GM04503 (cell line): ENCODE measurements around the gene NEDD8.

Source experiments
- DNase-seq: peaks from one replicate; pipeline ENCODE4 v3.0.0-alpha.2; 2012; ENCODE audit warnings: low read depth

The NEDD8 gene

DNA sequence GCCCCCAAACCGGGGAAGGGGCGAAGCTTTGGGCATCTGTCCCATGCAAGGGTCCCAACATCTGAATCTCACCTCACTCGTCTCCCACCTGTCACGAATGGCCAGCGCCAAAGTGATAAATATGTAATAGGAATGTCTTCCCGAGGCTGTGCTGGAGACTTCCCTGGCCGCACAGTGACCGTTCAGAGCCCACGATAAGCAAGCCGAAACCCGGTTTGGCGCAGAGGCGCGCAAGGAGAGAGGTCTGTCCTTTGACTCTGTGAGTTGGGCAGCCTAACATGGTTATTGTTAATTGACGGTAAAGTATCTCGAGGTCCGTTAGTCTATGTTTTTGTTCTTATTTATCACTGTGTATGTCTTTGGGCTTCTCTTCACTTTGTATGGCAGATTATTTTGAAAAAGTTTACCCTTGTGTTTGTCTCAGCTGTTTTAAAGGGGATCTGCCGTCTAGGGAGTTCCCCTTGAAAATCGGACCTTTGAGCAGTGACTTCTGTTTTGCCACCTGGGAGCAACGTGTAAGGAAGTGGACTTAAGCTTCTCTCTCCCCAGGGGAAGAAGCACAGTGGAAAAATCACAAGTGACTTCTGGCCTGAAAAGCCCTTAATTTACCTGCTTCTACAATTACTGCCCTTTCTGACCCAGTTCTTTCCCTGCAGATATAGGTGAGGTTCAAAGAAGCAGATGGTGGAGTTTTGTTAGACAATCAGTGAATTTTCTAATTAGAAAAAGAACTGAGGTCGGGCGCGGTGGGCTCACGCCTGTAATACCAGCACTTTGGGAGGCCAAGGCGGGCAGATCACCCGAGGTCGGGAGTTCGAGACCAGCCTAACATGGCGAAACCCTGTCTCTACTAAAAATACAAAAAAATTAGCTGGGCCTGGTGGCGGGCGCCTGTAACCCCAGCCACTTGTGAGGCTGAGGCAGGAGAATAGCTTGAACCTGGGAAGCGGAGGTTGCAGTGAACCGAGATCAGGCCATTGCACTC is 35.8 kb downstream of the NEDD8 start:
- DNase-seq: no peak

DNA sequence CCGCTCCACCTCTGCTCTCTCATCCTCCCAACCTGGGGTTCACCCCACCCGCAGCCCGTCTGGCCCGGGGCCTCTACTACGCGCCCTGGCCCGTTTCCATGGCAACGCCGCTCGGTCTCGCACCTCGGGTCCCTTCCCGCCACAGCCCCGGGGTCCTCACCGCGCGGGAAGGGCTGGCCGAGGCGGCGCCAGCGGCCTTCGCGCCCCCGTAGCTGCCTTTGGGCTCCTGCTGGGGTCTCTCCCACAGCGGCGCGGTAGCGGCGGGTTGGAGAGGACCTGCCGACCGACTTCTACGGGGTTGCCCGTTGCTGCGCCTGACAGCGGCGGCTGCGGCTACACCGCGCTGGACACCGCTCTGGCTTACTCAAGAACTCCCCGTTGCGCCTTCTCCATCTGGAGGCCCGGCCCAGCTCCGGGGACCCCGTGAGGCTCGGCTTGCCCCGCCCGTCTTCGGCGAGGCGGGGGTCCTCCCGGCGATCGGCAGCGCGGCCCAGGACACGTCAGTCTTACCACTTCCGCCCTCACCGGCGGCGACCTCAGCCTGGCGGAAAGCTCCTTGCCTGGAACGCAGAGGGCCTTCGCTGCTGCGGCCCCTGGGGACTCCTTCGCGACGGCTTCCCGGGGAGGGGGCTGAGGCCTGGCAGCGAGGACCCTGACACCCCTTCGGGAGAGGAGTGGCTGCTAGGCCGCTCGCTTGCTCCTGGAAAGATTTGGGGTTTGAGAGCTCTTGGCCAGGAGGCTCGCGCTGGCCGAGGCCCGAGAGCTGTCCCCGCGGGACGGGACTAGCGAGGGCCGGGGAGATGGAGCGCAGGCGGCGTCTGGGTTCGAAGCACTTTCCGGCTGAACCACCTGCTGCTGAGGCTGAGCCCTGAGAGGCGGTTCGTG is 36.7 kb downstream of the NEDD8 start, which contains the start of gene TM9SF1:
TM9SF1 (minus strand) TSS at position 256 of the 885 bp plus-strand sequence. CDS start 422 bp downstream, outside the sequence.
- peak; percentile 37 for DNase-seq

DNA sequence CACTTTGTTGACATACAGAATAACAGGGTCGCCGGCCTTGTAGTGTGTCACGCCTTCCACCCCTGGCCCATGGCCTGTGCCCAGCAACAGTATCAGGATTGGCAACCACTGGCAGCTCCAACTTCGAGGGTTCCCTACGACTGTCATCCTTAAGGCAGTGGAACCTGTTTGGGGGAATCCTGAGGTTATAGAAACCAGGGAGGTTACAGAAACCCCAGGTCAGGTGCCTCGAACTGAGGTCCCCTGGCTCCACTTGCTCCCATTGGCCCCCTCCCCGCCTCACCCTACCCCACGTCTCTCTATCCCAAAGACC is 37.3 kb downstream of the NEDD8 start:
- no peak for DNase-seq

DNA sequence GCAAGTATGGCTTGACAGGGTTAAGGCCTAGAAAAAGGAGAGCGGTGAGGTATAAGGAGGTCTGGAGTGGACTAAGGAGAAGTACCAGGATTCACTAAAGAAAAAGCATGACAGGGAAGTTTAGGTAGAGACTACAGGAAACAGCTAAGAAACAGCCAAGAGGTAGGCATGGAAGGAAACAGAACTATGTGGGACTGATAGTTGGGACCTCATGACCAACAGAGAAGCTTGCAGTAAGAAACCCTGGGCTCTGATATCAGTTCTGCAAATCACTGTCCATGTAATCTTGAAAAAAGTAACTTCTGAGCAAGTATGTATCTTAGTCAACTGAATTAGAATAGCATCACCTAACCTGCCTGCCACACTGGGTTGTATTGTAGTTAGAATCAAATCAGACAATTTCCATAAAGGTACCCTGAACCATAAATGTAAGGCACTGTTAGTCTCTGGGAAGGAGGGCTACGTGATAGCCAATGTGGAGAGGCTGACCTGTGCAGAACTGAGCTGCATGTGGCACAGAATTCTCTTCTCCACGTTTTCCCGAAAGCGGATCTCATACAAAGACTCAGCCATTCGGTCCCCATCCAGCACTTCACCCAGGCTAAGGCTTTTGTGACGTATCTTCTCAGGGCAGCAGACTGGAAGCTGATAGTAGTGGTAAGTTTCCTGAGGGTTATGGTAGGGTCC is 37.8 kb downstream of the NEDD8 start:
- DNase-seq: no peak

DNA sequence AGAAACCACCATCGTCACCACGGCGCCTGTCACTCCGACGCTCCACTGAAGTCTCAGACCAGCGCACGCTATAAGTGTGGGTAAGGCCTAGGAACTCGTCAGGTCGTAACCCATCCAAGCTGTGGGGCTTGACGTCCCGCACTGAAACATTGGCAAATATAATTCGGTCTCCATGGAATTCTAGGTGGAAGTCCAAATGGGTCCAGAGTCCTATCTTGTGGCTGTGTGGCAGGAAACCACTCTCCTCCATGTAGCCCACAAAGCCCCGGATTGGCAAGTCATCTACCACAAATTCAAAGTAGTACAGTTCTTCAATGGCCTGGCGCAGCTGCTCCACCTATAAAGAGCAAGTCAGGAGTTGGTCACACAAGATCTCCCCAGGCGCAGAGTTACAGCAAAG is 39.2 kb downstream of the NEDD8 start:
- DNase-seq: no peak

DNA sequence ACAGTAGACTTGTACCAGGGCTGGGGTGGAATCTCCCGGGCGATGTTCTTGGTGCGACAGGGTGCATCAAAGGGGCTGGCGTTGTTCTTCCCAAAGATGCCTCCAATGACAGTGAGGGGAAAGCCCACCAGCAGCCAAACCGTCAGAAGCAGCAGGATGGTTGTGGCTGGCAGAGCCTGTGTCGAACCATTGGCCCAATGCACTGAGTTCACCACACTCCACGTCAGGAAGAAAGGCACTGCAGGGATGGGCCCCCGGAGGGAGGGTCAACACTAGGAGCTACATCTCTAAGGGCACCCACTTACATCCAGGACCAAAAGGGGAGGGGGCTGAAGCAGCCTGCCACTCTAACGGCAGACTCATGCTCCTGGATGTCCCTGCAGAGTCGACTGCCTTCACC is 41.8 kb downstream of the NEDD8 start:
- no peak for DNase-seq

DNA sequence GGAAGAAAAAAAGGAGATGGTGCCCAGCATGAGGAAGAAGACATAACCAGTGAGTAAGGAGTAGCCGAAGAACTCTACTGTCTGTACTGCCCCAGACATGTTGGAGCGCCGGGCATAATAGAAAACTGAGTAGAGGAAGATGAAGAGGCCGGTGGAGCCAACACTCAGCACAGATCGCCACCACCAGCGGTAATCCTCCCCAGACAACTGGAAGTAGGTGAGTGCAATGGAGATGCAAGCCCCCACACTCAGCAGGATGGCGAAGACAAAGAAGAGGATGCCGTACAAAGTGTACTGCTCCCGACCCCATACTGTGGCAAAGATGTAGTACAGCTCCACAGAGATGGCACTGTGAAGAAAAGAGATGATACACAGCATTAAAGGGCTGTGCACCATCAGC is 42.7 kb downstream of the NEDD8 start:
- no peak for DNase-seq

DNA sequence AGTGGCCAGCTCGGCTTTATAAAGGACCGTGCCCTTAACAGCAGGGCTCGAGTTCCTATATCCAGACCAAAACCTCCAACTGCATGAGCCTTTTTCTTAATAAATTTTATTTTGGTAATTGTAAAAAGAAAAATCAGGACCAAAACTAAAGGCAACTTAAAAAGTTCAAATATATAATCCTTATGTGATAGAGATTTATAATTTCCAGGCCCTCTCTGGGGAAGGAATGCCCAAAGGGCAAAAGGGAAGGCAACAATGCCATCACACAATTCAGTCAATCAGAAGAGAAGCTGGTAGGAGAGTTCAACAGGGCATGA is 43.1 kb downstream of the NEDD8 start:
- no peak for DNase-seq

DNA sequence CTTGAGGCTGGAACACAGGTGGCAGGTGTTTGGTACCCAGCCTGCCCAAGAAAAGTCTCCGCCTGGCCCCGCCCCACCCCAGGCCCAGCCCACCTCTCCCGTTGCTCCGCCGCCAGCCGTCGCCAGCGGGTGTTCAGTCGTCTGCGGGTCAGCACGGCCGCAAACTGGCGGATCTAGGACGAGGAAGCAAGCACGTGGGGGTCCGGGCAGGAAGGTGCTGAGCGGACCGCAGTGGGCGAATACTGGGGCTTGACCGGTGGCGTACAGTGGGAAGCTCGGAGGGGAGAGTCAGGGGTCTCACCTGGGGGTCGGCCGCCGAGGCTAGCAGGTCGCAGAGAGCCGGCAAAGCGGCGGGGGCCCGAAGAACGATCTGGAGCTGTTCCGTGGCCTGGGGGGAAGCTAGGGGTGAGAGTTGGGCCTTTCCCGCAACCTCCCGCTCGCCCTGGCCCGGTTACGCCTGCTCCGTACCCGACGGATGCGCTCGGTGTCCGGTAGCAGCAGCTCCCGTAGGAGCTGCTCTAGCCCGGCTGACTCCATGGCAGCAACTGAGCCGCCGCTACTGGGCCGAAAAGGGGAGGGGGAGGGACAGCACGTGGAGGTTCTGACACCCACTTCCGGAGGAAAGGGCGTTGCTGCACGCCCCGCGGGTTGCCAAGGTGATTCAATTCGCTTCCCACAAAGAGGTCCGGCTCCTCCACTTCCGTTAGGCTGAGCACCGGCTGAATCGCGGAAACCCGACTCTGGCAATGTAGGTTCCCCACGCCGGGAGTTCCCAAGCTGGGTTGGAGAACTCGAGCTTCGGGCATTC is 43.7 kb downstream of the NEDD8 start, which contains the start of gene IPO4:
IPO4 (minus strand) TSS at position 566 of the 808 bp plus-strand sequence; CDS start at position 537, 29 bp downstream.
- DNase-seq: peak; percentile 79

DNA sequence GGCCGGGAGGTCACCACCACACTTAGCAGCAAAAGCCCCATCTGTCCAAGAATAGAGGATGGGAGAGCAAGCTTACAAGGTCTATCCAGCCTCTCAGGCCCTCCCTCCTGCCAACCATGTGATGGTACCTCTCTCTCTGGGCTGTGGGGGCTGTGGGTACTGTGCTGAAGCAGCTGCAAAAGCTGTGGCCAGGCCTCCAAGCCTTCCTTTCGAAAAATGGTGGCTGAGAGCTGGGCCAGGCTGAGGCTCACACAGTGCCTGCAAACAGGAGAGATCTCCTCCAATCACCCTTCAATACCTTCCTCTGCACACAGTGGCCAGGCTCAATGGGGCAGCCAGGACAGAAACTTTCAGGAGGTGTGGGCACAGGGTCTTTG is 44.6 kb downstream of the NEDD8 start:
- DNase-seq: no peak

DNA sequence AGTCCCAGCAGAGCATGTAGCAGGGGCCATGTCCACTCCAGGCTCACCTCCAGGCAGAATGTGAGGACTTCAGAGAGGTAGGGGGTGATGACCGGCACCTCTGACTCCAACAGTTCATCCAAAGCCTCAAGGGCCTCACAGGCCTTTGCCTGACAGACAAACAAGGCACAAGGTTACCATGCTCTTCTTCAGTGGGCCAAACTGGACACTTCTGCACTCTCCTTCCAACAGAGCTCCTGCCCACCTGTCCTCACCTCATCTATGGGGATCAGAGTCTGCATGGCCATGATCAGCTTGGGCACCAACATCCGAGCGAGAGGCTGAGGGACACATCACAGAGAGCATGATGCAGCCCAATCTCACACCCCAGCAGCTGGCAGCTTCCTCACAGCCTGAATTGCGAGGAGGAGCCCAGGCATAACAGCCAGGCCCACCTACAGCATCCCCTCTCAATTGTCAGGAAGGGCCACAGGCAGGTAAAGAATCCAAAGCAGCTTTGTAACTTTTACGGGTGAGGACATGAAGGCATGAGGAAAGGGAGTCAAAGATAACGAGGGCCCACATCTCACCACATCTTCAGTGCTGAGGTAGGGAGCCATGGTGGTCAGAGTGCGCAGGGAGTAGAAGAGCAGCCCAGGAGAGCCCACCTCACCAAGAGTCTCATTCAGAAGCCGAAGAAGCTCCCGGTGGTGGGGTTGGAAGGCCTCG is 45.2 kb downstream of the NEDD8 start:
- DNase-seq: no peak

DNA sequence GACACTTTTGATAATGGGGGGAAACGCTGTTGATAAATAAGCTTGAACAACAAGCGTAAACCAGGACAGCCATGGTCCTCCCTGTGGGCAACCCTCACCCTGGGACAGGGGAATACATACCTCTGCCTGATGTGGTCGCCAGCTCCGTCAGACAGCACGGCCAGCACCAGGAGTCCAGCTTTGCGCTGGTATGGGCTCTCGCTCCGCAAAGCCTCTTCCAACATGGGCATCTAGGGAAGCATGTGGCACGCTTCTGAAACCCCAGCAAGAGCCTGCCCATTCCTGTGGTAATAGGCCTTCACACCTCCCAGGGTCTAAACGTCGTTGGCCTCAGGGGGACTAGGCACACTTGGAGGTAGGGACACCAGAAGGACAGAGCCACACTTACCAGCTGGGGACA is 46.4 kb downstream of the NEDD8 start:
- DNase-seq: no peak

DNA sequence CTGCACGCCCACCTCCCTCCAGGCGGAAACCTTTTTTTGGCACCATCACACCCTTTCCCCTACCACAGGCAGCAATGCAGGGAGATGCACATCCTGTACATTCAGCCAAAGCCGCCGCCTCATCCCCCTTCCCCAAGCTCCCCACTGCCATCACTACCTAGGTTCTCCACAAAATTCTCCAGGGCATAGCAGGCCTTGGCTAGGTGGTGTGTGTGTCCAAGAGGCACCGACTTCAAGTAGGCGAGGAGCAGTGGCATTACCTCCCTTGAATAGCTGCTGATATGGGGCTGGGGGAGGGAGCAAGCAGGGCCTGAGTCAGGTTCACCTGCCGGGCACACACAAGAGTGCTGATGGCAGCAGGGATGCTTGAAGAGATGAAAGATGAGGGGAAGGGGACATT is 47.1 kb downstream of the NEDD8 start:
- DNase-seq: no peak

DNA sequence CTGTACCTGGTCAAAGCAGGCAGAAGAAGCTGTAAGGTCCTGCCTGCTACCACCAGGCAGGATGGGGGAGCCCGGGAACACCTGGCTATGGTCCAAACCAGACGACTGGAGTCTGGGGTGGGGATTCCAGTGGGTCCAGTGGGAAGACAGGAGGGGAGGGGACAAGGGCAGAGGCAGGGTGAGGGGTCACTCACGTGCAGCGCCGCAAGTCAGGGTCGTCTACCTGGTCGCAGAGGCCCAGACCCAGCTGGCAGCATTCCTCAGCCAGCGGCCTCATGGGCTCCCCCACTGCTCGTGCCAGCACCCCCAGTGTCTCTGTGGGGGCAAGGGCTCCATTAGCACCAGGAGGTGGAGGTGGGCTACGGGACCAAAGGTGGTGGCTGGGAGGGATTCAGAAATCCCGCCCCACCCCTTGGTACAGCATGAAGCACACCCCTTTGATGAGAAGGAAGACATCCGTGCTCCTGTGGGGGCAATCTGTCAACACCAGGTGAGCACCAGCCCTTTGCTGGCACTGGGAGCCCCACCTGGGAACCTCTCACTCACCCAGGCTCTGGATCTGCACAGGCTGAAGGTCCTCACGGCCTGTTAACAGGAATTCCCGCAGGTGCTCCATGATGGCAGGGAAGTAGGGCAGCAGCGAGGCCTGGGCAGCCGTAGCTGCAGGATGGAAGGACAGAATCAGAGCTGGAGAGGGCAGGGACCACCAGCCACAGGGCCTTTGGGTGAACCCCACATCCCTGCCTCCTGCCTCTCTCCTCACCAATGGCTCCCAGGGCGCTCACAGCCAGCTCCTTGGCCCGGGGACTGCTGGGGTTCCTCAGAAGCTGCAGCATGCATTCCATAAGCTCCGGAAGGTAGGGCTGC is 47.8 kb downstream of the NEDD8 start:
- no peak for DNase-seq

DNA sequence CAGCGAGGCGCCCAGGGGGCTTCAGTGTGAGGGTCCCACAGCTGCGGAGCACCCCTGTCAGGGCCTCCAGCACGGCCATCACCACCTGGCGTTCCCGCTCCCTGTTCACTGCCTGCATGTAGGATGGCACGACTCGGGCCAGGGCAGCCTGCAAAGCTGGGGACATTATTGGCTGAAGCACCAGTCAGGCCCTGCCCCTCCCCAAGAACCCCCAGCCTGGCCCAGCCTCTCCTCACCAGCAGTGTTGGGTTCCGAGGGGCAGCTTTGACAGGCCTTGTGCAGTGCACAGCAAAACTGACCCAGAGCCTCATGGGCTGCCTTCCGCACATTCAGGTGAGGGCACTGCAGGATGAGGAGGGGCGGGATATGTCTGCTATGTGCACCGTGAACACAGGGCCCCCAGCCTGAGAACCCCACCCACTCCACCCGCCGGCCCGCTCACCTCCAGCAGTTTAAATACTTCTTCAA is 49.1 kb downstream of the NEDD8 start:
- DNase-seq: no peak

DNA sequence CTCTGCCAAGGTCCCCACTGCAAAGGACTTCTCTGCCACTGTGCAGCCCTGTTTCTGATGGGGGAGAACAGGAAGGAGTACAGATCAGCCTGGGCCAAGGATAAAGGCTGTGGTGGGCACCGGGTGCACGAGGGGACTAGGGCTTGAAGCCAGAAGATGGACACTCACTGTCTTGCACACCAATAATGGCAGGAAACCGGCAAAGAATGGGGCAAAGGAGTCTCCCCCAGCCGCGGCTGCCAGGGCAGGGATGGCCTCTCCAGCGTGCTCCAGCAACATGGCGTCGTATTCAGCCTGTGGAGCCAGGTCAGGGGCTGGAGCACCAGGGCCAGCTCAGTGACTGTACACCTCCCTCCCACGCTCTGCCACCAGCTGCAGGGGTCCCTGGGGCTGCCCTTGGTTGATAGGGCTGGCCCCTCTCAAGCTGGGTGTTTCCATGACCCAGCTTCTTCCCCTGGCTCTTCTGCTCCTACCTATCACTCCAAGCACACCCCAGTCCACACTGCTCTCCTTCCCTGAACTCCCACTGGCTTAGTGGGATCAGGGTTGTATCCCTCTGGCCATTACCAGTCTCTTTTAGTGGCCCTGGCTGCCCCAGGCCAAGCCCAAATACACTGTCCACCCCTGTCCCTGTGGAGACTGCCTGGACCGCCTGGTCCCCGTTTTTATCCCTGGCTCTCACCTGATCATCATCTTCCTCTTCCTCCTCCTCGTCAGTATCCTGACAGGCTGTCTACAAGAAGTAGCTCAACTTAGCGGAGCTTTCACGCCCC is 49.9 kb downstream of the NEDD8 start:
- no peak for DNase-seq

DNA sequence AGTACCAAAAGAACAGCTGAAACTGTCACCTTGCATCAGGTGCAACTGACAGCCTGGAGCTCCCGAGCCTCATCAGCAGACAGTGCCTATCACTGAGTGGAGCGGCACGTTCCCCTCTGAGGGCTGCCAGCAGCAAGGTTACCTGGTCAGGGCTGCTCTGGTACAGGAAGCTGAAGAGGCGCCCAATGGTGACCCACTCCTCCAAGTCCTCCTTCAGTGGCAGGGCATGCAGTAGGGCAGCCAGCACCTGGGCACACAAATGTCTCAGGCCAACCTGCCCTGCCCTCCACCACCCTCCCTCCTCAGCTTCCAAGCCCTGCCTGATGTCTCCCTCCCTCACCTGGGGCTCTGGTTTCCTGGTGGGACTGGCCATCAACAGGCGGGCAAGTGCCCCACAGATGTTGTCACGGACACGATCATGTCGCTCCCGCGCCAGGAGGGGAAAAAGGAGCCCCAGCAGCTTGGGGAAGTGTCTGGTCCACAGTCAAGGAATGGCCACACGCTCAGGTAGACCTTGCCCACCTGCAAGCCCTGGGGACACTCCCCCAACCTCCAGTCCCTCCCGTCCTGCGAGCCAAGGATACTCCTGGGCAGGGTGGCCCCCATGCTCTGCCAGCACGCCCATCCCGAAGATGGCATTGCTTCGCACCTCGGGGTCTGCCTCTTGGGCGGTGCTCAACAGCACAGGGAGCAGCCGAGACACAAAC is 50.6 kb downstream of the NEDD8 start:
- no peak for DNase-seq
